K562 (cell line): Measurements from ENCODE around the gene DCLK3. TPM values are rescaled to one million over a fixed set of nuclear protein-coding genes. Genes with fewer than 3 reads are reported as not detected.

ENCODE experiments used
- ATAC-seq: fragments of 200-7000 bp; cut with Tn5 transposase; 3 replicates; pipeline ENCODE4 v1.9.1; 2020; ENCODE audit warnings: moderate library complexity
- BruUV-seq: library from RNA; stranded (reverse); fragments of 400-500 nt; replicated peaks from 2 replicates; lab custom pipeline; 2021; lab: Mats Ljungman, UMichigan
- CTCF ChIA-PET: fragments of 300-600 bp; formaldehyde crosslinking; extraction: SDS; loops from one replicate; lab custom pipeline; 2021; ENCODE audit warnings: low intra/inter-chr PET ratio; lab: Yijun Ruan, JAX
- POLR2A ChIA-PET: fragments of 300-600, 350-650 bp; sonication (Branson Sonifier 250); formaldehyde crosslinking; extraction: SDS; loops from one replicate; lab custom pipeline; 2021; ENCODE audit warnings: antibody characterized with exemption, inconsistent platforms; lab: Yijun Ruan, JAX
- DNase-seq, 4 experiments: peaks; one replicate each; pipeline versions ENCODE4 v3.0.0 to v3.0.0-alpha.2; 2011 to 2018; ENCODE audit warnings: low spot score in 3 of 4, mixed read lengths in 3 of 4; ENCODE audit errors: extremely low read depth in 1 of 4
- FAIRE-seq: peaks from 2 replicates; lab custom pipeline; 2011; peaks lifted over from hg19 to GRCh38; lab: Jason Lieb, UNC
- H2AFZ ChIP-seq: 2 replicates; pipeline ENCODE4 v1.6.0; 2011; ENCODE audit warnings: low read depth, low read length, control low read depth, inconsistent platforms
- H3K27ac ChIP-seq: fragments of 200-600 bp; 3 replicates; pipeline ENCODE4 v1.8.0; 2011; ENCODE audit warnings: low read depth, mild to moderate bottlenecking, control low read depth, inconsistent platforms, low read length, moderate library complexity, mixed read lengths; ENCODE audit errors: extremely low read depth
- H3K27me3 ChIP-seq, 2 experiments: fragments of 300-600 bp in 1 of 2; 2 replicates in 1 of 2; 3 replicates in 1 of 2; pipeline versions ENCODE4 v1.6.0 to v1.8.0; 2011; ENCODE audit warnings: inconsistent platforms in 2 of 2, low read length in 2 of 2, mild to moderate bottlenecking in 1 of 2, mixed read lengths in 1 of 2, moderate library complexity in 1 of 2; ENCODE audit not compliant: control insufficient read depth in 2 of 2, insufficient read depth in 2 of 2
- H3K36me3 ChIP-seq: fragments of 300-600 bp; 3 replicates; pipeline ENCODE4 v1.8.0; 2011; ENCODE audit warnings: mild to moderate bottlenecking, low read length, inconsistent platforms; ENCODE audit not compliant: control insufficient read depth, insufficient read depth
- H3K4me1 ChIP-seq, 2 experiments: fragments of 200-600 bp in 1 of 2; replicated peaks in 1 of 2; 2 replicates in 1 of 2; 3 replicates in 1 of 2; pipeline versions ENCODE4 v1.5.1 to v1.8.0; 2011; ENCODE audit warnings: inconsistent platforms in 2 of 2, low read length in 2 of 2, mild to moderate bottlenecking in 1 of 2, mixed read lengths in 1 of 2, moderate library complexity in 1 of 2; ENCODE audit not compliant: control insufficient read depth in 2 of 2, insufficient read depth in 2 of 2
- H3K4me2 ChIP-seq: 2 replicates; pipeline ENCODE4 v1.6.1; 2011; ENCODE audit warnings: low read length, control low read depth, inconsistent platforms, mixed read lengths; ENCODE audit not compliant: insufficient read depth
- H3K4me3 ChIP-seq: fragments of 200-600 bp; sonication (generic), shearing (Covaris generic); 2 replicates; pipeline ENCODE4 v1.5.1; 2016; ENCODE audit warnings: control low read depth, inconsistent platforms
- H3K79me2 ChIP-seq: fragments of 200-600 bp; 3 replicates; pipeline ENCODE4 v1.8.0; 2011; ENCODE audit warnings: low read length, inconsistent platforms; ENCODE audit not compliant: control insufficient read depth, insufficient read depth
- H3K9ac ChIP-seq, 2 experiments: 2 replicates each; pipeline versions ENCODE4 v1.6.0 to v1.6.1; 2011; ENCODE audit warnings: low read depth in 2 of 2, low read length in 2 of 2, control low read depth in 1 of 2, inconsistent platforms in 1 of 2, mild to moderate bottlenecking in 1 of 2, mixed read lengths in 1 of 2; ENCODE audit not compliant: insufficient read depth in 1 of 2
- H3K9me1 ChIP-seq: one replicate; pipeline ENCODE4 v1.6.0; 2011; ENCODE audit warnings: inconsistent platforms, mild to moderate bottlenecking, low read length, moderate library complexity; ENCODE audit not compliant: control insufficient read depth, insufficient read depth
- H3K9me3 ChIP-seq: replicated peaks from 2 replicates; pipeline ENCODE4 v1.5.1; 2011; ENCODE audit warnings: low read depth, low read length, inconsistent platforms; ENCODE audit not compliant: control insufficient read depth, insufficient read depth
- H4K20me1 ChIP-seq: replicated peaks from 2 replicates; pipeline ENCODE4 v1.6.1; 2011; ENCODE audit warnings: low read length, inconsistent platforms, mixed read lengths; ENCODE audit not compliant: control insufficient read depth, insufficient read depth
- ADNP ChIP-seq: fragments of 200-800 bp; sonication (Bioruptor generic); IDR thresholded peaks from 2 replicates; pipeline ENCODE4 v1.6.1; 2016; ENCODE audit warnings: missing genetic modification characterization, missing compliant biosample characterization
- CEBPG ChIP-seq, 3 experiments: fragments of 200-800 bp in 1 of 3; sonication (Bioruptor generic) in 1 of 3; sonication (generic) in 1 of 3; formaldehyde crosslinking in 1 of 3; IDR thresholded peaks in 2 of 3; conservative IDR thresholded peaks in 1 of 3; 2 replicates each; pipeline versions ENCODE4 v1.6.1 to v1.8.0; 2016 to 2022; ENCODE audit warnings: missing compliant biosample characterization in 2 of 3, missing genetic modification characterization in 2 of 3, mild to moderate bottlenecking in 1 of 3, missing genetic modification reagents in 1 of 3
- GABPB1 ChIP-seq: sonication (generic); formaldehyde crosslinking; IDR thresholded peaks from 2 replicates; pipeline ENCODE4 v1.8.0; 2022; ENCODE audit warnings: mild to moderate bottlenecking, missing genetic modification reagents
- MAFF ChIP-seq: IDR thresholded peaks from 2 replicates; pipeline ENCODE4 v1.6.1; 2012; ENCODE audit warnings: low read length, improper control_type of control experiment
- MAZ ChIP-seq, 2 experiments: fragments of 450-650 bp in 1 of 2; sonication (generic) in 1 of 2; formaldehyde crosslinking; IDR thresholded peaks in 1 of 2; conservative IDR thresholded peaks in 1 of 2; 2 replicates each; pipeline versions ENCODE4 v1.4.0 to v1.5.0; 2020; ENCODE audit warnings: mild to moderate bottlenecking in 1 of 2, missing genetic modification reagents in 1 of 2
- MCM2 ChIP-seq: fragments of 450-650 bp; IDR thresholded peaks from 2 replicates; pipeline ENCODE4 v1.6.1; 2017; ENCODE audit warnings: low read depth, mild to moderate bottlenecking
- MED1 ChIP-seq: sonication (generic); formaldehyde crosslinking; IDR thresholded peaks from 2 replicates; pipeline ENCODE4 v1.8.1; 2023; ENCODE audit warnings: missing genetic modification reagents, borderline replicate concordance
- NR3C1 ChIP-seq: sonication (generic); formaldehyde crosslinking; IDR thresholded peaks from 2 replicates; pipeline ENCODE4 v1.8.1; 2022; ENCODE audit warnings: missing genetic modification reagents
- SAFB ChIP-seq: fragments of 200-400 bp; formaldehyde crosslinking; IDR thresholded peaks from 2 replicates; pipeline ENCODE4 v1.6.1; 2017; ENCODE audit warnings: low read depth, low read length, borderline replicate concordance
- SMARCB1 ChIP-seq: IDR thresholded peaks from 2 replicates; pipeline ENCODE4 v1.6.1; 2011; ENCODE audit warnings: improper control_type of control experiment, low read depth; ENCODE audit not compliant: insufficient read length
- TEAD1 ChIP-seq, 2 experiments: fragments of 450-650 bp in 1 of 2; sonication (generic) in 1 of 2; formaldehyde crosslinking; IDR thresholded peaks; 2 replicates each; pipeline versions ENCODE4 v1.4.0 to v1.8.0; 2020 to 2022; ENCODE audit warnings: mild to moderate bottlenecking in 2 of 2, missing genetic modification reagents in 1 of 2
- TRIM24 ChIP-seq, 2 experiments: fragments of 450-650 bp; IDR thresholded peaks; 2 replicates each; pipeline ENCODE4 v1.6.1; 2016
- YBX1 ChIP-seq: fragments of 450-650 bp; IDR thresholded peaks from 2 replicates; pipeline ENCODE4 v1.7.1; 2016; ENCODE audit warnings: mild to moderate bottlenecking
- ZC3H8 ChIP-seq: fragments of 450-650 bp; IDR thresholded peaks from 2 replicates; pipeline ENCODE4 v1.6.1; 2017
- ZNF143 ChIP-seq: sonication (generic); formaldehyde crosslinking; IDR thresholded peaks from 2 replicates; pipeline ENCODE4 v1.9.0; 2022; ENCODE audit warnings: mild to moderate bottlenecking, missing genetic modification reagents
- ZNF764 ChIP-seq: fragments of 250-450 bp; sonication (Bioruptor Pico); IDR thresholded peaks from 2 replicates; pipeline ENCODE4 v1.4.0; 2020; ENCODE audit warnings: low read depth, mild to moderate bottlenecking, moderate library complexity
- WGBS: fragments of 100-300 bp; shearing (Covaris generic); methylation state at CpG from one replicate; pipeline ENCODE4 v1.1.6; 2016; ENCODE audit warnings: low coverage, mixed read lengths; ENCODE audit not compliant: insufficient coverage; ENCODE audit errors: missing lambda C conversion rate; 5-methylcytosine and 5-hydroxymethylcytosine counted together
- in situ Hi-C: fragments of 300-500 bp; cut with MboI; formaldehyde crosslinking; loops from 4 replicates; pipeline ENCODE4 v1.15.0; 2018; ENCODE audit warnings: inconsistent platforms, mixed read lengths
- intact Hi-C: fragments of 100-400 bp; cut with micrococcal nuclease; formaldehyde crosslinking; loops from 2 replicates; pipeline ENCODE4 v1.14.2; 2022
- polyA plus RNA-seq, 8 experiments: library from polyadenylated mRNA; depleted of rRNA in 4 of 8; stranded (reverse) in 5 of 8; unstranded in 3 of 8; fragments of >200 nt; fragmentation: Nextera tagmentation in 2 of 8; fragmentation: Illumina TruSeq in 1 of 8; extraction: Ambion mirVana in 2 of 8; extraction: Trizol in 1 of 8; gene quantifications; 2 replicates each; pipeline versions ENCODE4 v1.2.1 to v1.2.3, GENCODE V29; 2011 to 2014; ENCODE audit warnings: inconsistent platforms in 1 of 8, missing spikeins in 1 of 8
- total RNA-seq, 7 experiments: library from RNA; depleted of rRNA in 6 of 7; stranded (reverse); fragments of >200 nt in 6 of 7; fragmentation: Illumina TruSeq in 2 of 7; extraction: Trizol in 2 of 7; gene quantifications; 2 replicates each; pipeline versions ENCODE4 v1.2.1 to v1.2.3, GENCODE V29; 2011 to 2021; ENCODE audit warnings: low replicate concordance in 1 of 7
- TF ChIP-seq, protein P1 (sequence below): fragments of 250-450 bp; sonication (Bioruptor Pico); IDR thresholded peaks from 2 replicates; pipeline ENCODE4 v1.8.0; 2022; ENCODE audit warnings: moderate library complexity, mild to moderate bottlenecking, inconsistent platforms
- TF ChIP-seq, protein P2 (sequence below): fragments of 250-450 bp; sonication (Bioruptor Pico); IDR thresholded peaks from 2 replicates; pipeline ENCODE4 v1.8.0; 2021; ENCODE audit warnings: borderline replicate concordance, mild to moderate bottlenecking, moderate library complexity; ENCODE audit not compliant: poor library complexity, severe bottlenecking

DCLK3 gene
- total and polyA plus RNA-seq, 9 of the 15 experiments (the other 6 are each of a cell fraction or from before 2014, with no cell fraction given), result not detected

DNA sequence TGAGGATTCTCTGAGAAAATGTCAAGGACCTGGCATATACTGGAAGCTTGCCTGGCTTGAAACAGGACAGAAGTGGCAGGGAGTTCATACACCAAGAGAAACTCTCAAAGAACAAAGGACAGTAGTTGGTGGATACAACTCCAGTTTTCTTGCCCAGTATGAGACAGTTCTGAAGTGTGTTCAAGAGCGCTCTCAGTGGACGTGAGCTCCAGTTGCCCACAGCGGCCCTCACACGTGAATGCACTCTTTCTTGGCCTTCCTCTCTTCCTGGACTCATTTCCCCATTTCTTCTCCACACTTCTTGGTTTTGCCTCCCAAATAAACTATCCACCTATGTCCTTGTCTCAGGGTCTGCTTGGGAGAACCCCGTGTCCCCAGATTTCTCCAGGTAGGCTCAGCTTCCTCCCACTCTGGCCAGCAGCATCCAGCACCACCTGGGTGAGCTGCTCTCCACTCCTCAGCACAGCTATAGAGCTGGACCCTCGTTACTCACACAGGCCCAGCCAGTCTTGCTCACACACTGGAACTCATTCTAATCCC, 54.5 kb downstream of the DCLK3 start (continued):
- TF ChIP-seq MAFF, result no peak
- TF ChIP-seq ADNP (tag), result no peak
- TF ChIP-seq, protein P1, sequence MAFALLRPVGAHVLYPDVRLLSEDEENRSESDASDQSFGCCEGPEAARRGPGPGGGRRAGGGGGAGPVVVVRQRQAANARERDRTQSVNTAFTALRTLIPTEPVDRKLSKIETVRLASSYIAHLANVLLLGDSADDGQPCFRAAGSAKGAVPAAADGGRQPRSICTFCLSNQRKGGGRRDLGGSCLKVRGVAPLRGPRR (CRISPR knock-in tag), result no peak
- TF ChIP-seq MAZ (CRISPR knock-in tag; conservative IDR thresholded peaks at IDR 0.05 in 1 of 2, IDR thresholded peaks at IDR 0.05 in 1 of 2), result no peak

DNA sequence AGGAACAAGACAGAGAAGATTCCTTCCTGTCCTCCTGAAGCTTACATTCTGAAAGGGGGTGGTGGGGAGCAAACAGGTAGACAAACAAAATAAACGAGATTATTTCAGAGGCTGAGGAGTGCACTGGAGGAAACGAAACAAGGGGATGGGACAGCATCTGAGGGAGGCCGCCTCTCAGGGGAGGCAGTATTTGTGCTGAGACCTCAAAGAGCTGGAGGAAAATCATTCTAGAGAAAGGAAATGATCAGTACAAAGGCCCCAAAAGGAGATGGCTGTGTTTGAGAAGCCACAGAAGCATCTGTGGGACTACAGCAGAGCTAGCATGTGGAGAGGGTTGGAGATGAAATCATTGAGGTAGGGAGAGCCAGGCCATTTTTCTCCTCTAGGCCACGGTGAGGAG, 55.1 kb downstream of the DCLK3 start:
- Histone ChIP-seq H3K79me2 (no peaks in the 10 kb centered on the region), H3K36me3 (no peaks in the 10 kb centered on the region), H3K4me3 (no peak overlapping the region), H3K4me2 (no peak overlapping the region), H3K4me1 (no peaks in the 10 kb centered on the region), H3K9me3 (no peaks in the 10 kb centered on the region), H3K27ac (no peak overlapping the region), H3K27me3 (0 out of 5 replicates have a peak, but pooled peaks cover 0 to 5% of the 10 kb centered on the region in 2 experiments), H3K9me1 (no peaks in the 10 kb centered on the region), H3K9ac (no peak overlapping the region), H2AFZ (no peak overlapping the region), H4K20me1 (no peaks in the 10 kb centered on the region)
- in situ Hi-C loops (no loop called here), intact Hi-C loops (no loop called here)
- FAIRE-seq (no peak), DNase-seq (no peak), ATAC-seq (no peak)
- ChIA-PET POLR2A (no interaction called here), CTCF (no interaction called here)
- BruUV-seq, result no TSS peak
- WGBS, result 0% methylated on average over 4 of the region's 4 CpGs
- TF ChIP-seq SMARCB1, result no peak
- TF ChIP-seq CEBPG (CRISPR knock-in tag; IDR thresholded peaks at IDR 0.05), result no peak
- TF ChIP-seq CEBPG (tag; conservative IDR thresholded peaks at IDR 0.05 in 1 of 2, IDR thresholded peaks at IDR 0.05 in 1 of 2), result no peak
- no peak for TF ChIP-seq ZNF143 (CRISPR knock-in tag)
- TF ChIP-seq MCM2, result no peak
- no peak for TF ChIP-seq ZNF764 (CRISPR knock-in tag)
- TF ChIP-seq GABPB1, result no peak
- no peak for TF ChIP-seq NR3C1
- no peak for TF ChIP-seq TRIM24 (IDR thresholded peaks at IDR 0.05)
- no peak for TF ChIP-seq TEAD1 (CRISPR knock-in tag; IDR thresholded peaks at IDR 0.05)
- TF ChIP-seq SAFB, result no peak
- TF ChIP-seq ZC3H8, result no peak
- TF ChIP-seq YBX1, result no peak
- TF ChIP-seq MED1 (CRISPR knock-in tag), result no peak
- TF ChIP-seq, protein P2, sequence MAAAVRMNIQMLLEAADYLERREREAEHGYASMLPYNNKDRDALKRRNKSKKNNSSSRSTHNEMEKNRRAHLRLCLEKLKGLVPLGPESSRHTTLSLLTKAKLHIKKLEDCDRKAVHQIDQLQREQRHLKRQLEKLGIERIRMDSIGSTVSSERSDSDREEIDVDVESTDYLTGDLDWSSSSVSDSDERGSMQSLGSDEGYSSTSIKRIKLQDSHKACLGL, result no peak
